Gastroesophageal sphincter (tissue), 3 donors: ENCODE measurements around the gene ATP5ME.

Experiments used
- CTCF ChIP-seq, 4 experiments: fragments of 200-600 bp in 2 of 4; fragments of 450-650 bp in 2 of 4; sonication (generic) in 1 of 4; IDR thresholded peaks; one replicate each; pipeline ENCODE4 v1.5.1; 2017 to 2019; ENCODE audit warnings: antibody characterized with exemption in 4 of 4, mild to moderate bottlenecking in 2 of 4, moderate library complexity in 2 of 4
- POLR2A ChIP-seq, 2 donors: fragments of 450-650 bp; IDR thresholded peaks; one replicate each; pipeline ENCODE4 v1.6.1; 2017; ENCODE audit warnings: antibody characterized with exemption in 2 of 2, mild to moderate bottlenecking in 2 of 2, moderate library complexity in 1 of 2
- POLR2AphosphoS5 ChIP-seq: sonication (generic); formaldehyde crosslinking; IDR thresholded peaks from one replicate; pipeline ENCODE4 v1.6.1; 2017; ENCODE audit warnings: antibody characterized with exemption

- TF ChIP-seq CTCF (IDR thresholded peaks at IDR 0.05): no peak
- TF ChIP-seq POLR2A (IDR thresholded peaks at IDR 0.05): no peak
- no peak for TF ChIP-seq POLR2AphosphoS5
Observed at GRCh38 chr4:702618-703048, 28.6 kb upstream of the ATP5ME start.
